NCI-H2107 (cell line): ENCODE data around the gene ATAD2B.
A peak's percentile ranks its signal among the peaks of the same experiment; 100 is the strongest.
"Not testable (repeated sequence)": the region's sequence is repeated elsewhere in the genome, so short reads cannot be mapped to it uniquely, and the experiment has no call there.

Source experiments
- DNase-seq: peaks from one replicate; lab custom pipeline; 2025; lab: John Stamatoyannopoulos, UW

ATAD2B gene

DNA sequence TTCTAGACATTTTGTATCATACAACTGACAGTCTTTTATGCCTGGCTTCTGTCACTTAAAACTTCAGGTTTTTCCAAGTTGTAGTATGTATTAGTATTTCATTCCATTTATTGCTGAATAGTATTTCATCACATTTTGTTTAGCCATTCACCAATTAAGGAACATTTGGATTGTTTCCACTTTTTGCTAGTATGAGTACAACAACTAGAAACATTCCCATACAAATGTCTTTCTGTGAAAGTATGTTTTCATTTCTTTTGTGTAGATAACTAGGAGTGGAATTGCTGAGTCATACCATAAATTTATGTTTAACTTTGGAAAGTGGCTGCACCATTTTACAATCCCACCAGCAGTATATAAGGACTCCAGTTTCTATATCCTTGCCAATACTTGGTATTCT is 135.9 kb downstream of the ATAD2B start:
- DNase-seq: no peak

DNA sequence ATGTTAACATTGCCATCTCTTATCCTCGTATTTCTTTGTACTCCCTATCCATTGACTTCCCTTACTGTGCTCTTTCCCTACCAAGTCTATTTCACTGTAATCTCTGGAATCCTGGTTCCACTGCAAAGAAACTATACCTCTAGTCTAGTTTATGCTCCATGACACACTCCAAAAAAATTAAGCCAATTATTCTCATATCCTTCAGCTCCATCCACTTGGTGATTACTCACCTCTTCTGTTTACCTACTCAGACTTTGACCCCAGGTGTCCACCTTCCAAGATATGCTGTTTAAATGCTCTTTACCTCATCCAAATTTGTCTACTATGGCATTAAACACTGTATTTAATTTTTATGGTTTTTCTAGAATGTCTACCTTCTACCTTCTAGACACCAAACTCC is 137.9 kb downstream of the ATAD2B start:
- DNase-seq: no peak

DNA sequence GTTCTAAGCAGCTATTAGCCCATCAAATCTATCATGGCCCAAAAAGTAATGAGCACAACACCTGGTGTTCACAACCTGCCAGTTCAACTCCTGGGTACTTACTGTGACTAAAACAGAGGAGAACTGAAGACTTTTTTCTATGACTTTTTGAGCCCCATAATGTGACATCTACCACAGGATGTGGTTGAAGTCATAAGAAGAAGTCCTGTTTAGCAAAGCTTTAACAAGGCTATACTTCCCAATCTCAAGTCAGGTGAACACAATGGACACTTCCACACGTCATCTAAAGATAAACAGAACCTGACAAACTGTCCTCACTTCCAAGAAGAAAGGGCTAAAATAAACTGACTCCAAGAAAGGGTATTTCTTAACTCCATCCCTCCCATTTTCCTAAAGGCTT is 138.8 kb downstream of the ATAD2B start:
- DNase-seq: no peak

DNA sequence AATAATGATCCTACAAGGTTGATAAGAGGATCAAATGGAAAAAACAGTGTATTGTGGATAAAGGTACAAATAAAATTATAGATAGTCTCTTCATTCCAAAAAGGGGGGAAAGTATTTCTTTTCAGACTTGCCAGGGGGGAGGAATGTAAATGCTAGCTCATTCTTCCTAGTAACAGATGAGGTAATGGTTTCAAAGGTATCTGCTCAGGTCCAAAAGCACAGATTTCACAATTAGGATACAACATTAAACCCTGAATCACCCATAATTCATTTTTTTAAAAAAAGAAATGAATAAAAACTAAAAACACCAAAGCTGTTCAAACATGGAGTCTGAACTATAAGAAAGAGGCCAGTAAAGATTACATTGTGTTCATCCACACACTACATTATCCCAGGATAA is 142.0 kb downstream of the ATAD2B start:
- no peak for DNase-seq

DNA sequence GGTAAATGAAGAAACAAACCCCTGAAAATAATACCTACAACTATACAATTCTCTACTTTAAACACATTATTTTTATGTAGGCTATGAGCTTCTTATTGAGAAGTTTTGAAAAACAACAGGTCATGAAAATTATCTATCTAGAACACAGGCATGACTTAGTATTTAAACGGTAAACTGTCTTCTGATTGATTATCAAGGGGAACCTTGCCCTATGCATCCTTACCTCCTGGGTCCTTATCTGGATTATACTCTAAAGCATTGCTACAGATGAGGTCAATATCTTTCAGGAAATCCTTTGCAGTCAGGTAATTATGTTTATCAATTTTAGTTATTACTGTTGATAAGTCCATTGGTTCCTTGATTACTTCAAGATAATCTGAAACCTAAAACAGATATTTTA is 144.3 kb downstream of the ATAD2B start:
- DNase-seq: no peak

DNA sequence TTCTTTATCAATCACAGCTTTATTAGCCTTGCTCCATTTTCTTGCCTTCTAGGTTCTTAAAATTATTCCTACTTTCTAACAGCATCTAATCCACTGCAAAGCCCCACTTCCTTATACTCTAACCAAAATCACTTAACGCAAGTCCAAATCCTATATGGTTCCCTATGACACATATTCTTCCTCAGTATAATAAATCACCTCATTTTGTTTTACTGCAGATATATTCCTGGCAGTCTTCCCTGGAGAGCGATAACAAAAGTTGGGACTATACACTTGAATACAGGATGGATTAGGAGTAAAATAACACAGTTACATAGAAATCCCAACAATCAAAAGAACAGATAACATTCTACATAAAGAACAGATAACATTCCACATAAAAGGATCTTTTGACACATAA is 144.8 kb downstream of the ATAD2B start:
- no peak for DNase-seq

DNA sequence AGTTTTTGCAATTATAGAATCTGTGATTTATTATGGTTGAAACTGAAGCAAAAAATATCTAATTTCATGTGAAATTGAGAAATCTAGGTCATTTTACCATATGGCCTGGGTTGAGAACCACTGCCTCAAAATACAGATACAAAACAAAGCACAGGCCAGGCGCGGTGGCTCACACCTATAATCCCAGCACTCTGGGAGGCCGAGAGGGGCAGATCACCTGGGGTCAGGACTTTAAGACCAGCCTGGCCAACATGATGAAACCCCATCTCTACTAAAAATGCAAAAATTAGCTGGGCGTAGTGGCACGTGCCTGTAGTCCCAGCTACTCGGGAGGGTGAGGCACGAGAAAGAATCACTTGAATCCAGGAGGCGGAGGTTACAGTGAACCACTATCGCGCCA is 146.5 kb downstream of the ATAD2B start:
- not testable (repeated sequence) for DNase-seq

DNA sequence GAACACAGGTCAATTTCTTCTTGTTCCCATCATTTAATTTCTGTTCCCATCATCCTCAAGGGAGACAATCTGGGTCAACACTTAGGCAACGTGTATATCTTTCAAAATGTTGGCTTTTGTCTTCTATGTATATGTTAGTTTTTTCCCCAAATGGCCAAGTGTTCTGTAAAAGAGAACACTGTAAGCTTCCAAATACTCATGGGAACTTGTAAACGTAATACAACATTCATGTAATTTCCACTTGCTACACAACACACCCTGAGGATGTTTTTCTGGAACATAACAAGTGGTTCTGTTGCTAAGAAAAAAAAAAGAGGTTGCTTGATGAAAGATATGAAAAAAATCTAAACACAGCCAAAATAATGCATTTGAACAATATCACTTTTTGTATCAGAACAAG is 149.1 kb downstream of the ATAD2B start:
- no peak for DNase-seq

DNA sequence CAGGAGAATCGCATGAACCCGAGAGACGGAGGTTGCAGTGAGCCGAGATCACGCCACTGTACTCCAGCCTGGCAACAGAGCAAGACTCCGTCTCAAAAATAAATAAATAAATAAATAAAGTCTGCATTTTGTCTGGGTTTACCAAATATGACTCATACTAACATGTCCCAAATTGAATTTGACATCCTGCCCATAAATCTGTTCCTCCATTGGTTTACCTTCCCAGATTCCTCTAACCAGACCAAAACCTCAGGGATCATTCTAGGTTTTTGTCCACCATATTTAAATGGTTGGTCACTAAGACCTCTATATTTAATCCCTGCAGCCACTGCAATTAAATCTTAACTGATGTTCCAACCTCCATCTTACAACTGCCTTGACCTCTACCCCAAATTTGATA is 150.9 kb downstream of the ATAD2B start:
- no peak for DNase-seq

DNA sequence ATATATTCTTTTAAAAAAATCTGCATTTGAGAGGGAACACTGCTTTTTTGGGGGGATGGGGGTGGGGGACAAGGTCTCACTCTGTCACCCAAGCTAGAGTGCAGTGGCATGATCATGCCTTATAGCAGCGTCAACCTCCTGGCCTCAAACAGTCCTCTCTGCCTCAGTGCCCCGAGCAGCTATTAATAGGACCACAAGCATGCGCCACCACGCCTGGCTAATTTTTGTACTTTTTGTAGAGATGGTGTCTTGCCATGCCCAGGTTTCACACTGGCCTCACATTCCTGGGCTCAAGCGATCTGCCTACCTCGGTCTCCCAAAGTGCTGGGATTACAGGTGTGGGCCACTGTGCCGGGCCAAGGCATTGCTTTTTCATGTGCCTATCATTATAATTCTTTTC is 154.2 kb downstream of the ATAD2B start:
- no peak for DNase-seq

DNA sequence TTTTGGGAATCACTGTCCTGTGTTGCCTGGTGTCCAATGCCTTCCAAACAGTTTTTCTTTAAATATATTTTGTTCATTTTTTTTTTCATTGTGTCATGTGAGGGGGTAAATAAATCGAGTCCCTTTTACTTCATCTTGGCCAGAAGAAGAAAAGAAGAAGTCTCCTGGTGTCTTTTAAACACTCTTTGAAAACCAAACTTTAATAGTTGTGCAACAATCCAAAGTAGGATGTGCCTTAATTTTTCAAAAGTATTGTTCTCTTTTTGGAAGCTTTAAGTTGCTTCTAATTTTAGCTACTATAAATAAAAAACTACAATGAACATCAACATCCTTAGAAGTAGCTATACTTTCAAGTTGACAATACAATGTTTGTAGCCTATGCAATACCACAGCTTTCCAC is 154.9 kb downstream of the ATAD2B start:
- no peak for DNase-seq

DNA sequence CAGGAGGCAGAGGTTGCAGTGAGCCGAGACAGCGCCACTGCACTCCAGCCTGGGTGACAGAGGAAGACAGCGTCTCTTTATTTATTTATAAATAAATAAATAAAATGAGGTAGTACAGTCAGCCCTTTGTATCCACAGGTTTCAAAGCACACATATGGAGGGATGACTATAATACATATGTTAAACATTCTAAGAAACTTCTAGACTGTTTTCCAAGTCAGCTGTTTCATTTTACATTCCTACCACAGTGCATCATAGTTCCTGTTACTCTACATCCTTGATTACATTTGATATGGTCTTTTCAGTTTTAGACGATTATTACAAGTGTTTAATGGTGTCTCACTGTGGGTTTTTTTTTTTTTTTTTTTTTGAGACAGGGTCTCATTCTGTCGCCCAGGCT is 157.6 kb downstream of the ATAD2B start:
- DNase-seq: no peak

DNA sequence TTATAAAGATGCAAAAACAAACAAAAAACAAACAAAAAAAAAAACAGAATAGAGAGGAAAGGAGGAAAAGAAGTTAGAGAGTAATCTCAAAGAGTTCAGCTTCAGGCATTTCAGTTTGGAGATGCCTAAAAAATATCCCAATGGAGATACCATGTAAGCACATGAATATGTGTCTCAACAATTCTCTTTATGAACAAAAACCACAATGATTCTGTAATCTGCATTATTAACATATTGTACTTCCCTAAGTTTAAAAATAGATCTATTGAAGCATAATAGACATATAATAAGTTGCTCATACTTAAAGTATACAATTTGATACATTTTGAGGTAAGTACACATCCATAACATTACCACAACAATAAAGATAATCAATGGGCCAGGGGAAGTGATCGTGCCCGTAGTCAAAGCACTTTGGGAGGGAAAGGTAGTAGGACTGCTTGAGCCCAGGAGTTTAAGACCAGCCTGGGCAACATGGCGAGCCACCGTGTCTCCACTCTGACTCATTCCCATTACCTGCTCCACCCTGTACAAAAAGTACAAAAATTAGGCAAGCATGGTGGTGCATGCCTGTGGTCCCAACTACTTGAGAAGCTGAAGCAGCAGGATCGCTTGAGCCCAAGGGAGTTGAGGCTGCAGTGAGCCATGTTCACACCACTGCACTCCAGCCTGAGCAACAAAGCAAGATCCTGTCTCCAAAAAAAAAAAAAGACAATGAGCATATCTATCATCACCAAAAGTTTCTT is 158.9 kb downstream of the ATAD2B start:
- DNase-seq: no peak

DNA sequence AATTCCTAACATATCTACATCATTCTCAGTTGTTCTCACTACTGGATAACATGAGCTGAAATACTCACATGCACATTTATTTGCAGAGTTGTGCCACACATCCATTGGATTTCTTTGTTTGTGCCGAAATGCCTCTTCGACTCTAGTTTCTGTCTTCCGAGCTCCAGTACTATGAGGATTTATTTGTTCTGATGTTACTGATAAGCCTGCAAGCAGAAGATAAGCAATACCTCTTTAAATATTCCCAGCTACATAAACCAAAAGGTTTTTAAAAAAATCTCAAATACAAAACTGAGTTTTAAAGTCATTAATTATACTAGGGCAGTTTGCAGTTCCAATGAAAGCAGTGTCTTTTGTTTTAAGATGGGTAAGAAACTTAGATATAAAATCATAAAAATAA is 164.8 kb downstream of the ATAD2B start:
- no peak for DNase-seq

DNA sequence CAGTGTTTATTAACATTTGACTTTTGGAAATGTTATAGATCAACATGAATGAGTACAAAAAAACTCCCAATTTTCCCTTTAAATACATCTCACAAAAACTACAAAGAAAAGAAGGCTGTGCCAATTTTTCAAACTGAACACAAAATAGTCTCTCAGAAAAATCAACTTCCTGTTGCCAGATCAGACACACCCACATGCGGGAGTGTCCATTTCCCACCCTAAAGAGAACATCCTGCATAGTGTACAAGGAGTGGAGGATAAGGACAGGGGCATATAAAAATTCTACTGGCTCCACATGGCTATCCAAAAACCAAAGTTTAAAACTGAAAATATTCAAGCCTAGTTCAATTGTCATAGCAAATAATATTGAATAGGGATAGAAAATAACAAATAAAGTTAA is 165.3 kb downstream of the ATAD2B start:
- no peak for DNase-seq

DNA sequence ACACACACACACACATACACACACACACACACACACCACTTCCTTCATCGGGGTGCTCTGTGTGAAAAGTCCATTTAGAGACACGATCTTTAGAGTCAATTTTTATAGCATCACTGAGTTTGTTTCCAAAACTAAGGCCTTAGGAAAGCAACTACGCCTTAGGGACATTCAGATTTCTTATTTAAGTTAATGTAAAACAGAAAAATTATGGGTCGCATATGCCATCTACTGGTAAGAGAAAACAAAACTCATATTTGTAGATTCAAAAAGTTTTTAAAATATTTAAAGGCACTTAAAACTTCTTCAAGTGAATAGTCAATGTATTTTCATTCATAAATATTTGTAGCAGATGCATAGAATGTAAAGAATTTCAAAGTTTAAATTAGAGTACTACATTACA is 166.2 kb downstream of the ATAD2B start:
- DNase-seq: peak; percentile 2

DNA sequence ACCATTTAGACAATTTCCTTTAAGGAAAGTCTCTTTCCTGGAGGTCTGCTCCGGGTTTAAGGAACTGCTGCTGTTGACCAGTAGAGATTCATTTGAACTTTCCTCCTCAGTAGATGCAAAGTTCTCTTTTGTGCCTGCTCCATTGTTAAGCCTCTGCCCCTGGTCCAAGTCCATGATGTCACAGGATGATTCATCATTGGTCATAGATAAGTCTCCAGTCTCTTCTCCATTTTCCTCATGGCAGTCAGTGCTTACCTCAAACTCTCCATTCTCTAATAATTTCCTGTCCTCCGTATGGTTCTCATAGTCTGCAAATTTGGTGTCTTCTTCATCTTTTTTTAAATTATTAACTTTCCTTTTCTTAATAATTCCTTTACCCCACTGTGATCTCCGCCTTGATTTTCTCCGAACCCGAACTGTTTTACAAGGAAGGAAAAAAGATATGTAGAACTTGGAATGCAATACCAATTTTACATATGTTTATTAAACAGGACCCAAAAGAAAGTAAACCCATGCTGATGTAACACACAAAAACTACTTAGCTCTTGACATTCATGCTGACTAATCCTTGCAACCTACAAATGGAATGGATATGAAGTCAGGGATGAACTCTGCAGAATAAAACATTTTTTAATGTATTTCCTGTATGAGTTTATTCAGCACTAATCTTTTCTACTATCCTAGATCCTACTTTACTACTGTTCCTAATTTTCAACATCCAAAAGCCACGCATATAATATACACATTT is 169.1 kb downstream of the ATAD2B start:
- no peak for DNase-seq

DNA sequence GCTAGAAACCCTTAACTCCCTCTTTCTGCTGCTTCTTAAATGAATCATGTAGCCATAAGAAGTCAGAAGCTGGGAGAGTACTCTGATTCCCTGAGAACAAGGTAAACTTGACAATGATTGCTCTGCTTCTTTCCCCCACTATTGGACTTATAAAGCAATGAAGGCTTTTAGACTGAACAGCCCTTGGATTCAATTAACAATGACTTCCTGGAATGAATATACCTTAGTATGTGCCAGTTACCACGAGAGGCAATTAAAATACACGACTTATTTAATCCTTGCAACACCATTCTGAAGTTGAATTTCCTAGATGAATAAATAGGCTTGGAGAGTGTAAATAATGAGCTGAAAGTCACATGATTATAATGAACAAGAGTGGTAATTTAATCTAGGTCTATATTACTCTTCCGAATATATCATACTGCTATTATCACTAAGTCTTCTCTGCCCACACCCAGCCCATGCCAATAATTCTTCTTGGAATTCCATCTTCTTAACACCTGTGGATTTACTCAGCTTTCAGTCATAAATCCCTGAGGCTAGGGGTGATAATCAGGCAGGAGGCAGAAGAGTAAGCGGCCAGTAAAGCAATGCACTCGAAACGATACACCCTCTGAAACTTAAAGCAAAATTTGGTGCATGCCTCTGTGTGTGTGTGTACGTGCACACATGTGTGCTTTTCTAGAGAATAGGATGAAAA is 170.2 kb downstream of the ATAD2B start:
- DNase-seq: peak; percentile 20

DNA sequence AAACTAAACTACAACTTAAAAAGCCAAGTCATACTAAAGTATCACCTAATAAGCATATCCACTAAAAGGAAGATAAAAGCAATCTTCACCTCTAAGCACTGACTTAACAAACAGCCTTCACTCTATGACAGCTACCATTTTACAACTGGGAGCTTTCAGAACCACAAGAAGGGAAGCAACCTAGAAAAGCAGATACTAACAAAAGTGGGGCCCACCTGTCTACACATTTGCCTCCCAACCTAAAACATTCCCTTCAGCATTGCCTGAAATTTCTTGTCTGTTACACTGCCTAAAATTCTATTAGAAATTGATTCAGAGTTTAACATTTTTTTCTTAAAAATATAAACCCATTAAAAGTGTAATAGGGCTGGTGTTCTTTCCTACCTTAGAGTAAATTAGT is 172.0 kb downstream of the ATAD2B start:
- DNase-seq: no peak

DNA sequence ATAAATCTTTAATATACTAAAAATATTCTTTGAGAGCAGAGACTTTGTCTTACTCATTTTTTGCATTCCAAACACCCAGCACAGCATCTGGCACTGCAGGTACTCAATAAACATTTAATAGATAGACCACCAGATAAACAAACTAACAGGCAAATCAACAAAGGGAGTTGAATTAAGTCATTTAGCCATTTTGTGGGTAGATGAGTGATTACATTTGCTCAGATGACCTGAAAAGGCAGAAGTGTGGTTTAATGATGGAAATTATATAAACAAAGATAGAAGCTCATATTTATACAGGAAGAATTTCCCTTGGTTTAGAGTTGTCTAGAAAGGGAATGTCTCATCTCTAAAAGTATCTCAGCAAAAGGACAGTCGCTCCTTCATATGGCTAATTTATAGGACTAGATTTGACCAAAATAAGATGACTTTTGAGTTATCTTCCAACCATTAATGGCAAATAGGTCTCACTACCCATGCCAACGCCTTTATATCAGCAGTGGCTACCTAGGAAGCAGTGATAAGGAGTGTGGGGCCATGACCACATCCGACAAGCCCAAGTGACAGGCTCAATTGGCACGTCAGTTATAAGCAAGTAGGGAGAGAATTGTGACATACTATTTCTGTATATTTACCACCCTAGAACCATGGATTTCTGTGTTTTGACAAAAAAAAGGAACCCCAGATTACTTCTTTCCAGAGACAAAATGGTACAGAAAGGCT is 173.5 kb downstream of the ATAD2B start:
- no peak for DNase-seq

DNA sequence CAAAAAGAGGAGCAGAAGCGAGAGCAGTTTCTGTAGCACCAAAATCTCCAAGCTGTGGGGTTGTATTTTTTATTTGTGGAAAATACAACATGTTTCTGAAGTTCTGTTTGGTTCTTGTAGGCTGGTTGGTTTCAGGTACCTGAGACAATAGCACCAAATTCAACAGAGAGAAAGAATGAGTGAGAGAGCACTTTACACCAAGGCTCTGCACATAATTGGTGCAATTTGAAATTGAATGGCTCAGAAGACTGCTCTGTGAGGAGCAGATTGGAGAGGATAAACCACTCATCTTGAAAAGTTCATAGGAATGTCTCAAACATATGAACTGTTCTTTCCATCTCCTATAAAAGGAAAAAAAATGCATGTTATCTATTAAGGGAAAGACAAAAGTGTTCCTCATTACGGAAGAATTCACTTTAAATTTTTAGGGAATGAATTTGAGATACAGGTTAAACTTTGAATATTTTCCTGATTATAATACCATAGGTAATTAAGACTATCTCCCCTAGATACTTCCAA is 175.1 kb downstream of the ATAD2B start:
- DNase-seq: no peak

DNA sequence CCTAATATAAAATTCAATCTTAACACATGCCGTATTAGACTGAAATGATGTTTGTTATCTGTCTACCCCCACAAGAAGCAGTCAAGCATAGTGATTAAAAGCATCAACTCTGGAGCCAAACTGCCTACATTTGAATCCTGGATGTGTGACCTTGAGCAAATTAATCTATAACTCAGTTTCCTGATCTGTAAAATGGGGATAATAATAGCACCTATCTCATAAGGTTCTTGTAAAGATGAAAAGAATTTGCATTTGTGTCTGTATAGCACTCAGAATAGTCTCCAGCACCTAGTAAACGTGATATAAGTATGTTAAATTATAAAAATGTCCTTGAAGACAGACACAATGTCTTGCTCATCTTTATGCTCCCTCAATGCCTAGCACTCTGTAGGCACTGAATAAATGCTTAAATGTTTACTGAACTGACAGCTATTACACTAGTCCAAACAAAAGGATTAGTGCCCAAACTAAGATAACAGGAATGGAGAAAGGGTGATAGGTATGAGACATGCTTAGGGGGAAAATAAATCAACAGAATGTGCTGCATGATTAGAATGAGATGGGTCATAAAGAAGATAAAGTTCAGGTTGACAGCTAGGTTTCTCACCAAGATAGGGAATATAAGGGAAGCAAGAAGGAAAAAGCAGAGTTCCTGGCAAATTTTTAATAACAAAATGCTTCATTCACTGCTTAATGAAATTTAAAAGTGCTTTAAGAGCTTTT is 180.6 kb downstream of the ATAD2B start:
- no peak for DNase-seq
